Activated CD4-positive, alpha-beta T cell treated with anti-CD3 and anti-CD28 coated beads for 4 hours (primary cell): ENCODE data around the gene DLAT.
A peak's percentile ranks its signal among the peaks of the same experiment; 100 is the strongest.
"Not testable (repeated sequence)": the region's sequence is repeated elsewhere in the genome, so short reads cannot be mapped to it uniquely, and the experiment has no call there.

Experiments used
- DNase-seq, 2 donors: peaks; one replicate each; pipeline ENCODE4 v3.0.0-alpha.2; 2020

The DLAT gene

GRCh38 chr11:112024773-112025678 lies at the start of gene DLAT:
Gene DLAT (plus strand): TSS chr11:112025408. CDS start chr11:112025473, 65 bp downstream.
- DNase-seq, result peak; percentile 75 to 82

DNA sequence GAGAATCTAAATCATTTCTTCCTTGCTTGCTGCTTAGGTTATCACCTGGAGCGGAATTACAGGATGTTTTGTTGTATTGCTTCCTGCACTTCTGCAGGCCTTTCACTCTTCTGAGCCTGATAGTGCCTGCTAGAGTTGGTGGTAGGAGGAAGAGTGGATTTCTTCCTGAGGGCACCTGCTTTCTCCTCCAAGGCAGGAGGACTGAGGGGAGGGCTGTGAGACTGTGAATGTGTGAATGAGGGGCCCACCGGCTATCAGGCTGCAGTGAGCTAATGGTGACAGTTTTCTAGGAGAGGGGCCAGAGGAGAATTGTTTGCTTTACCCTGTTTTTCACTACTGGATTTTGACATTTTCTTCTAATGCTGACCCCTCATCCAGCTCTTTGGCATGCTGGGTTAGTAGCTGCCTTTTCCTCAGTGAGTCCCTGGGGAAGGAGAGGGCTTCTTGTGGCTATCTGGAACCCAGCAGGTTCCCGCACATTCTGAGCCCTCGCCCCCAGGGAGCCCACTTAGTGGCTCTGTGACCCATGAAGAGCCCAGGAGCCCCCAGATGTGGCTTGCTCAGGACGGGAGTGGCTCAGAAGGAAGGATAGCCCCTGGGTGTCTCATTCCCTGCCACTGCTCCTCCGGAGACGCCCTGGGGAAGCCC lies 49.0 kb upstream of the DLAT start:
- DNase-seq, result no peak

DNA sequence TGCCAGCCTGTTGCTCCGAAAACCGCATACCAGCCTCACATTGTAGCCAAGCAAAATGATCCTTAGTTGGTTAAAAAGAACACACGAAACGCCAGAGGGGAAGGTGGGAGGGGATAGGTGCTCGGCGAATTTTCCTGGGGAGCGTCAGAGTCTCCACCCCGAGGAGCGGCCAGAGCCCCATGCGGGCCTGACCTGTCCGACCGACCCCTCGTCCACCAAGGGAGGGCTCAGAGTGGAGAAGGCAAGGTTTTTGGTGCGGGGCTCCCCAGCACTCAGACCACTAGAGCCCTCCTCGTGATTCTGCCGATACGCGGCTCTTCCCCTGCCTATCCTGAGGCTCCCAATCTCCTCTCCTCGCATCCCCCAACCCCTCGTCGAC lies 48.5 kb upstream of the DLAT start:
- no peak for DNase-seq

- peak; percentile 1 to 5 for DNase-seq
These were observed 47.8 kb upstream of the DLAT start for GRCh38 chr11:111977146-111978027.

DNA sequence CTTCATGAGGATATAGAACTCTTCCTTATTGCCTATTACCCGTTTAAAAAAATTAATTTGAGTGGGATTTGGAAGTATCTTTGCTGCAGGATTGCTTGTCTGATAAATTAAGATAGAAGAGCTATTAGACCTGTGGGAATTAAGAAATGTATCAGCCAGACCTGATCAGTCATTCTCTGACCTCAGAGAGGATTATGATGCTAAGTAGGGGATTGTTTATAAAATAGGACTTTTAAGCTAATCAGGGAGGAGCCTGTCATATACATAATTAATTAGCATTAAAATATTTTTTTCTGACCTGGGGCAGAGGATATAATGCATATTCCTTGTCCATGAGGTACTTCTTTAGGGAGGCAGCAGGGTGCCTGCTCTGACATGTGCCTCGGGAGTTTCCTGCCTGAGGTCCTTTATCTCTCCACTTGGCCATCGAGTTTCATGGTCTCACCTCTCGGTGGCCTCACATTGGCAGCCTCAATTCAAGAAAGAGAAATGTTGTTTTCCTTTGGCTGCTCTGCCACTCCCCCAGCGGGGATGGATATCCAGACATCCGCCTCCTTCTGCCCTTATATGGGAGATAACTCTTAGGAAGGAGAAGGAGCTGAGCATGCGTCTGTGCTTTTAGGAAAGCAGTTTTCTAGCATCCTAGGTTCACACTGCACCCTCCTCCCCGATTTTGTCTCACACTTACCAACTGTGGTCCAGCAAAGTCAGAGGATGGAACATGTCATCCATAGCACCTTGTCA lies 47.0 kb upstream of the DLAT start:
- no peak for DNase-seq

DNA sequence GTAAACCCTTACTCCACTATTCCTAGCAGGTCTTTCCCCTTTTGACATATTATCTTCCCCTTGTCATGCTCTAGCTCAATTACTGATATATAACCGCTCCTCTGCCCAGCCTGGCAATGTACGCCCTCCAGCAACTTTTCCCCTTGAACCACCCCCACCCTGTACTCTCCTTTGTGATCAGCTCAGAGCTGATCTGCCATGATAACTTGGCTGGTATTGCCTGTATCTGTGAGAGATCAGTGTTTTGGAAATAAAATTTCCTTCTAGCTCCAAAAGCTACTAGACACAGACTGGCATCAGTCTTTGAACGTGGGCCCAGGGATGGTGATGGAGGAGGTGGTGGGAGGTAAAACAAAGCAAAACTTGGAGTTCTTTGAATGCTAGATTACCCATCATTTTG lies 45.1 kb upstream of the DLAT start:
- DNase-seq, result no peak

GRCh38 chr11:111981270-111981669 lies 43.9 kb upstream of the DLAT start:
- DNase-seq, result no peak

DNA sequence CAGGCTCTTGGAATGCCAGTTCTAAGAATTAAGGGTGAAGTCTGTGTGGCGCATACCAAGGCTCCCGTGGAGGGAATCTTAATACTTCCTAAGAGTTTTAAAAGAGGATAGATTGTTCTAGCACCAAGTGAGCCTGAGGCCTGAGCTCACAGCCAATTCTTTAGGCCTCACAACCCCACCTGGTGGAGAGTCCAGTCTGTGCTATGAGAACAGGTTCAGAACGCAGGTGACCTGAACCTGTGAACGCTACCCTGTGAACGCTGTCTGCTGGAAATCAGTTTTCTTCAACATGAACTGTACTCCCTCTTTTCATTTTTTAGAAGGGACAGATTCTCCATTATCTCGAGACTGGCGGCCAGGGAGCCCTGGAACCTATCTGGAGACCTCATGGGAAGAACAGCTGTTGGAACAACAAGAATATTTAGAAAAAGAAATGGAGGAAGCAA lies 43.2 kb upstream of the DLAT start:
- peak; percentile 57 to 59 for DNase-seq

DNA sequence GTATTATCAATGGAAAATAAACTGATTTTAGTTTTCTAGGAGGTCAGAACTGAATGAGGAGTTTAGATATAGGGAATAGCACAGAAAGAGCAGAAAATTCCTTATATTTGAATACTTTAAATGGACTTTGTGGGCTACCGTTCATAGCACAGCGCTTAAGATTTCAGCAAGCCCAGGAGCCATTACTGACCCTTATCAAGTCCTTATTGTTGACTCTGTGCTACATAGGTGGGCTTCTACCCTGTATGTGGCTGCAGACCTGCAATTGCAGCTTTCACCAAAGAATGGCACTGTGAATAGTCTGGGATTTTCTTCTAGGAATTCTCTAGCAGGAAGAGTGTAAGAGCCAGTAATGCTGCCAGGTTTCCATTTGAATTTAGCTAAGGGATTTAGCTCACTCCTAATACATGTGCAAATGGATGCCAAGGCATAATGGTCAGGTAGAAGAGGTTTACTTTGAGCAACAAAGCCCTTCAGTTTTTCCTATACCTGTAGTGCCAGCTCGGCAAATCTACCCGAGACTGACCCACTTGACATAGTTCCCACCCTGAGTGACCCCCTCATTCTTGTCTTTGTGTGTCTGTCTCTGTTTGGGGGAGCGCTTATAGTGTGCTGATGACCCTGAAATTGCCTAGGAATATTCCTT lies 42.5 kb upstream of the DLAT start:
- no peak for DNase-seq

DNA sequence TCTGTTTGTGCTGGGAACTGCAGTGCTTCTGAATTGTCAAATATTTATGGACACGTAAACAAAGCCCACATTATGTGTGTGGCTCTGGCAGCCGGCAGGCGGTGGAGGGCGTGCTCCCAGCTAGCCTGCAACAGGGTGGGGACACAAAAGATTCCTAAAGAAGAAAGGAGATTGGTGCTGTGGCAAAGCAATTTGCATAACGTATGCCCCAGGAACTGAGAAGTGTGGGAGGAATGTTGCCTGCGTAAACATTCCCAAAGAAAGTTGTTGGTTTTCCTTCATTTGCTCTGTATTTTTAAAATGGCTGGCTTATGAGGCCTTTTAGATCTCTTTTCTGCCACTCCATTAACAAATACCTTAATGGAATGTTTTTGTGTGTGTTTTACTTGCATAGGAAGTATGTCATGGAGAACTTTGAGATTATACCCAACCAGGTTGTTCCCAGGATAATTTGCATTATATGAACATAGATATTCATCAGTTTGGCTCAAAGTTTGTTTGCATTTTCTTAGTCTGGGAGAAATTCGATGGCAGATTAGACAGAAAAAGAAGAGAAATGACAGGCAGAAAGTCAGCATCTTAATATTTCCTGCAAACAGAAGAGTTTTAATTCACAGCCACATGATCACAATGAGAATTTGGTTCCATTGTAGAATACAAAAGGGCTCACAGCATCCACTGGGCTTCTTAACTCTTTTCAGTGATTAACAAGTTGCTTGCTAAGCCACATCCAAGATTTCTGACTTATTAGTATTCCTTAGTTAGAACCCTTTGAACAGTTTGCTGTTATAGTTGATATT lies 41.8 kb upstream of the DLAT start:
- no peak for DNase-seq

DNA sequence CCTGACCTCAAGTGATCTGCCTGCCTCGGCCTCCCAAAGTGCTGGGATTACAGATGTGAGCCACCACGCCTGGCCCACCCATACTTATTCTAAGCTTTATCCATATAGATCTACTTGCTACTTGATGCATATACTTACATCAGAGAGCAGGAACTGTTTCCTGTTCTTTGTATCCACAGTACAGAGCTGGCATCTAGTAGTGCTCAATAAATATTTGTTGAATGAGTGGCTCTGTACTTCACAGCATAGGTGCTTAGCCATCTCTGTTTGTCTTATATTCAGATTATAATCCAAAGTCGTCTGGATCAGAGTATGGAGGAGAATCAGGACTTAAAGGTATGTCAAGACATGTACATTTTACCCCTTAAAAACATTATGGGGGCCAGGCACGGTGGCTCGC lies 38.6 kb upstream of the DLAT start:
- no peak for DNase-seq

- no peak for DNase-seq
These were observed 34.8 kb upstream of the DLAT start for GRCh38 chr11:111990381-111990780.

DNA sequence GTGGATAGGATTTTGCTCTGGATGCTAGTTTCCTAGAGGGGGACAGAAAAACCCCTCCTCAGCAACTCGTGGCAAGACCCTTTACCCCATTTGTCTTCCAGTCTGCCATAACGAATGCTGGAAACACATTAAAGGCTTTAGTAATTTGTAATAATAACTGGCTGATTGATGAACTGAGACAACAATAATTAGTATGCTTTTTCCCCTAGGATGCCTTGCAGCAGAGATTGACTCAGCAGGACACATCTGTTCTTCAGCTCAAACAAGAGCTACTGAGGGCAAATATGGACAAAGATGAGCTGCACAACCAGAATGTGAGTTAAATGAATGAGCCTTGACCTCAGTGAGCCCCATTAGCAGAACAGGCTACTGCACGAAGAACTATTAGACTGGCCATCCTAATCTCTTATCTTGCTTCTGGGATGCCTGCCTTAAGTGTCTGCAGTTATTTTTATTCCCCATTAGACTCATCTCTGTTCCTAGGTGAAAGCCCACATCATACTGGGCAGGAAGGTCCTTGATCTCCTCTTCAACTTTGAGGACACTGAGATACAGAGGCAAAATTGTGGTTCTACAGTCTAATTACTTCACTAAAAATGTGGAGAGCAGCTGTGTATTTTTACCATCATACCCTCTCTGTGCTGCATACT lies 32.9 kb upstream of the DLAT start:
- no peak for DNase-seq

DNA sequence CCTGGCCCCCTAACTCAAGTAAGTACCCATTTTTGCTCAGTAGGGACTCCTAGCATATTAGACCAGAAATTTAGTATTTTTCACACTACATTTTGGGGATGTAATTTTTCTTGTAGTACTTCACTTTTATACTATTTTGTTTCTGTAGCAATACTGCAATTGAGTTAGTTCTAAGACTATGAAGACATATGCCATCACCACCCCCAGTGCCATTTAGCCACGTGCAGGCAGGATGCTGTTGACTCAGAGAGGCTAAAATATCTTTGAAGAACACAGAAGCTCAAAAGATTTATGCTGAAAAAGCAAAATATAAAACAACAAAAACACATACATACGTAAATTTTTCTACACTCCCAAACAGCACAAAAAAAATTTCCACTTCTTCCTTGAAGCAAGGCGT lies 29.1 kb upstream of the DLAT start:
- no peak for DNase-seq

GRCh38 chr11:111996669-111997068 lies 28.5 kb upstream of the DLAT start:
- not testable (repeated sequence) for DNase-seq

- no peak for DNase-seq
These were observed 26.1 kb upstream of the DLAT start for GRCh38 chr11:111999111-111999510.

GRCh38 chr11:112000703-112001102 lies 24.5 kb upstream of the DLAT start:
- DNase-seq, result no peak

DNA sequence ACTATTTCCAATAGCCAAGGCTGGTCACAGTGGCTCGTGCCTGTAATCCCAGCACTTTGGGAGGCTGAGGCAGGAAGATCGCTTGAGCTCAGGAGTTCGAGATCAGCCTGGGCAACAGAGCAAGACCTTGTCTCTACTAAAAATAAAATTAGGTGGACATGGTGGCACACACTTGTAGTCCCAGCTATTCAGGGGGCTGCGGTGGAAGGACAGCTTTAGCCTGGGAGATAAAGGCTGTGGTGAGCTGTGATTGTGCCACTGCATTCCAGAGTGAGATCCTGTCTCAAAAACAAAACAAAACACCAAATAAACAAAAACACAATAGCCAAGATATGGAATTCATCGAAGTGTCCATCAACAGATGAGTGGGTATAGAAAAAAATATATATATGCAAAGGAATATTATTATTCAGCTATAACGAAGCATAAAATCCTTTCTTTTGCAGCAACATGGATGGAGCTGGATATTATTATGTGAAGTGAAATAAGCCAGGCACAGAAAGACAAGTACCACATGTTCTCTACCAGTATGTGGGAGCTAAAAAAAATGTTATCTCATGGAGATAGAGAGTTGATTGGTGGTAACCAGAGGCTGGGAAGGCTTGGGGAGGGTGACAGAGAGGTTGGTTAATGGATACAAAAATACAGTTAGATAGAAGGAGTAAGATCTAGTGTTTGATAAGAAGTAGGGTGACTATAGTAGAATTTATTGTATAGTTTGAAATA lies 22.6 kb upstream of the DLAT start:
- no peak for DNase-seq

DNA sequence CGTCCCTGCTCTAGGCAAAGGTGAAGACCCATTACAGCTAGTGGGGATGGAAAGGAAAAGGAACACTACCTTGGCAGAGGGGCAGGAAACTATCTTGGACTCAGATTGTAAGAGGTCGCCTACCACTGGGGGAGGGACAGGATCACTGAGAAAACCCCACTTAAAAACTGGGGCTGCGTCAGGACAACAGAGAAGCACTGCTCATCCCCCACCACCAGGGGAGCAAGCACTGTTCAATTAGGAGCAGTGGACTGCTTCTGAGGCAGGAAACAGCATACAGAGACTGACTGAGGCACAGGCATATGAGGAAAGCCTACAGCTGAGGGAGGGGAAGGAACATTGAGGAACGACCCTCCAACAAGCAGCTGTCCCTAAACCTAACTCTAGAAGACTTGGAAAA lies 20.8 kb upstream of the DLAT start:
- peak in 1 of 2 donors; percentile 1 for DNase-seq
